ENCODE measurements around the gene DNAH2.

Gene DNAH2

GRCh38 chr17:7880076-7880868 lies 162.7 kb downstream of the DNAH2 start:
- peaks cover 22% of the 10 kb centered on the region for H3K36me3 ChIP-seq (ENCODE audit: low read length)
- H3K79me2 ChIP-seq (ENCODE audit: insufficient read depth, low read length): peaks cover 7% of the 10 kb centered on the region; the same call in 1 of the 2 replicates
- peak overlapping the region; percentile 96 for H3K4me2 ChIP-seq (ENCODE audit: low read depth, low read length, poor library complexity, severe bottlenecking)

GRCh38 chr17:7881276-7882054 lies 163.9 kb downstream of the DNAH2 start:
- H3K4me2 ChIP-seq (ENCODE audit: low read depth, low read length, poor library complexity, severe bottlenecking): peak overlapping the region; percentile 96

More at GRCh38 chr17:7880076-7880868, 162.7 kb downstream of the DNAH2 start:
- Histone ChIP-seq H4K20me1 (ENCODE audit: low read depth, low read length) (no peaks in the 10 kb centered on the region), H3K27ac (ENCODE audit: low read depth, low read length) (peak overlapping the region; percentile 85), H3F3A (ENCODE audit: insufficient read depth) (peaks cover 57% of the 10 kb centered on the region), H3K9me2 (replicated peaks; ENCODE audit: insufficient read depth, low read length) (no peaks in the 10 kb centered on the region), H3K4me3 (ENCODE audit: insufficient read depth, low read length, poor library complexity, severe bottlenecking) (no peak overlapping the region), H3K9me3 (ENCODE audit: insufficient read depth, low read length) (no peaks in the 10 kb centered on the region), H2AFZ (ENCODE audit: low read depth, low read length, severe bottlenecking) (no peak overlapping the region), H3K9ac (ENCODE audit: low read length) (peak overlapping the region; percentile 57), H3K27me3 (ENCODE audit: low read length) (no peaks in the 10 kb centered on the region)
- no peak for TF ChIP-seq CTCF (IDR thresholded peaks at IDR 0.05; ENCODE audit: insufficient read depth, low read length, poor library complexity, severe bottlenecking)
- TF ChIP-seq EZH2phosphoT487 (conservative IDR thresholded peaks at IDR 0.05; ENCODE audit: low read length): no peak

GRCh38 chr17:7882068-7882467 lies 164.5 kb downstream of the DNAH2 start:
- H3K9me3 ChIP-seq (ENCODE audit: insufficient read depth, low read length): no peaks in the 10 kb centered on the region
- no peak overlapping the region for H2AFZ ChIP-seq (ENCODE audit: low read depth, low read length, severe bottlenecking)
- H3K36me3 ChIP-seq (ENCODE audit: low read length): peaks cover 14% of the 10 kb centered on the region
- no peak for TF ChIP-seq EZH2phosphoT487 (conservative IDR thresholded peaks at IDR 0.05; ENCODE audit: low read length)
- TF ChIP-seq CTCF (IDR thresholded peaks at IDR 0.05; ENCODE audit: insufficient read depth, low read length, poor library complexity, severe bottlenecking): no peak
- H3K9me2 ChIP-seq (replicated peaks; ENCODE audit: insufficient read depth, low read length): no peaks in the 10 kb centered on the region
- no peaks in the 10 kb centered on the region for H4K20me1 ChIP-seq (ENCODE audit: low read depth, low read length)
- peak overlapping the region; percentile 85 for H3K27ac ChIP-seq (ENCODE audit: low read depth, low read length)
- peaks cover 54% of the 10 kb centered on the region for H3F3A ChIP-seq (ENCODE audit: insufficient read depth)
- peak overlapping the region; percentile 57 for H3K9ac ChIP-seq (ENCODE audit: low read length)
- H3K4me3 ChIP-seq (ENCODE audit: insufficient read depth, low read length, poor library complexity, severe bottlenecking): peak overlapping the region; percentile 32
- H3K27me3 ChIP-seq (ENCODE audit: low read length): no peaks in the 10 kb centered on the region
- peaks cover 25% of the 10 kb centered on the region for H3K79me2 ChIP-seq (ENCODE audit: insufficient read depth, low read length)
- peak overlapping the region; percentile 96 for H3K4me2 ChIP-seq (ENCODE audit: low read depth, low read length, poor library complexity, severe bottlenecking)

More at GRCh38 chr17:7881276-7882054, 163.9 kb downstream of the DNAH2 start:
- Histone ChIP-seq H3K27me3 (ENCODE audit: low read length) (no peaks in the 10 kb centered on the region), H3K9ac (ENCODE audit: low read length) (peak overlapping the region; percentile 57), H3K9me2 (replicated peaks; ENCODE audit: insufficient read depth, low read length) (no peaks in the 10 kb centered on the region), H3K36me3 (ENCODE audit: low read length) (peaks cover 18% of the 10 kb centered on the region), H3F3A (ENCODE audit: insufficient read depth) (peaks cover 54% of the 10 kb centered on the region), H3K79me2 (ENCODE audit: insufficient read depth, low read length) (peaks cover 19% of the 10 kb centered on the region), H3K4me3 (ENCODE audit: insufficient read depth, low read length, poor library complexity, severe bottlenecking) (peak overlapping the region; percentile 32), H3K9me3 (ENCODE audit: insufficient read depth, low read length) (no peaks in the 10 kb centered on the region), H3K27ac (ENCODE audit: low read depth, low read length) (peak overlapping the region; percentile 85), H4K20me1 (ENCODE audit: low read depth, low read length) (no peaks in the 10 kb centered on the region), H2AFZ (ENCODE audit: low read depth, low read length, severe bottlenecking) (no peak overlapping the region)
- TF ChIP-seq EZH2phosphoT487 (conservative IDR thresholded peaks at IDR 0.05; ENCODE audit: low read length) (no peak), CTCF (IDR thresholded peaks at IDR 0.05; ENCODE audit: insufficient read depth, low read length, poor library complexity, severe bottlenecking) (no peak)

Measured in SU-DHL-6 (cell line).